GM18505 (cell line): ENCODE measurements around the gene ERC2.

Experiments
- ATAC-seq: cut with Tn5 transposase; IDR thresholded peaks from one replicate; pipeline ENCODE4 v1.9.1; 2021; ENCODE audit not compliant: unreplicated experiment
- POLR2A ChIP-seq: IDR thresholded peaks from 4 replicates; pipeline ENCODE4 v1.6.1; 2011; ENCODE audit warnings: borderline replicate concordance; ENCODE audit not compliant: insufficient read depth, insufficient read length; ENCODE audit errors: extremely low read depth

Gene ERC2

DNA sequence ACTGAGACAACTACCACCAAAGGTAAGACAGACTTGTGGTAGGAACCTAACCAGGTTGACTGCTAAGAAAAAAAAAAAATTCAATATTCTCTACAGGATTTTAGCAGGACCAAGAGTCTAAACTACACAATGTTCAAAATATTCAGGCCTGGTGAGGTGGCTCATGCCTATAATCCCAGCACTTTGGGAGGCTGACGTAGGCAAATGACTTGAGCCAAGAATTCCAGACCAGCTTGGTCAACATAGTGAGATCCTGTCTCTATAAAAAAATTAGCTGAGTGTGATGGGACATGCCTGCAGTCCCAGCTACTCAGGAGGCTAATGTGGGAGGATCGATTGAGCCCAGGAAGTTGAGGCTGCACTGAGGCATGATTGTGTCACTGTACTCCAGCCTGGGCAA lies 639.6 kb downstream of the ERC2 start:
- TF ChIP-seq POLR2A: no peak
- ATAC-seq: no peak

DNA sequence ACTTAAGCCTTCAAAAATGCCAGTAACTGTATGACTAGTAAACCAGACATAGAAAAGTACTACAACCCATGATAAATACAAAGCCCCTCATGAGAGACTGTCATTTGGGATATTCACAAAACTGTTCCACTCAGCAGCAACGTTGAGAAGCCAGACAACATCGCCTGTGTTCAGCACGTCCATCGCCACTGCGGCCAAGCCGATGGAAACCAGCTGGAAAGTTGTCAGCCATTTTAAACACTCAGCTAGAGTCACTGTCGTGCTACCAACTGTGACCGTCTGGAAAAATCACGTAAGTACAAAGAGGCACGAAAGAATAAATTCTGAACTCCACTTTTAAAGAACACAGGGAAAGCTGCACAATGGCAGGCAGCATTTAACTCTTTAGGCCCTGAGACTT lies 640.5 kb downstream of the ERC2 start:
- TF ChIP-seq POLR2A: no peak
- no peak for ATAC-seq

DNA sequence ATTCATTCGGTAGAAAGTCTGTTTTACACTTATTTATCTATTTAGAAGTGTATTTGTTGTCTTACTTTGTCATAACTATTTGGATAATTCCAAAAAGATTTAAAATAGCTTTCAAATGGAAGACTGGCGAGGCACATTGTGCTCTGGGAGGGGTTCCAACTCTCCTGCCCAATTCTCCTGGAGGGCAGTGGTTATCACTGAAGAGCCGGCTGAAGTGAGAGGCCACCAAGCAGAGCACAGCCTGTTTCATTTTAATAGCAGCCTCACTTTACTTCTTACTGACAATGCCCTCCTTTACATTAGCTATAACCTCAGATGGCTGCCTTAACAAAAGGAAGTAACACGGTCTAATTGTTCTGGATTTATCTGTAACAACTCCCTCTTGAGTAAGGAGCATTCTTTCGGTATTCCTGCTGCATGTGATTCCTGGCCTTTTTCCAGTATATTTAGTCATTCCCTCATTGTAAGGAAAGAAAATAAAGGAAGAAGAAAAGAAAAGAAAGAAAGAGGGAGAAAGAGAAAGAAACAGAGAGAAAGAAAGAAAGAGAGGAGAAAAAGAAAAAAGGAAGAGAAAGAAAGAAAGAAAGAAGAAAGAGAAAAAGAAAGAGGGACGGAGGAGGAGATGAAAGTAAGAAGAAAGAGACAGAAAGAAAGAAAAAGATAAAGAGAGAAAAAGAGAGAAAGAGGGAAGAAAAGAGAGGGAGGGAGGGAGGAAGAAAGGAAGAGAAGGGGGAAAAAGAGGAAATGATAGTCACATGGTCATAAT lies 641.4 kb downstream of the ERC2 start:
- ATAC-seq: no peak
- no peak for TF ChIP-seq POLR2A

DNA sequence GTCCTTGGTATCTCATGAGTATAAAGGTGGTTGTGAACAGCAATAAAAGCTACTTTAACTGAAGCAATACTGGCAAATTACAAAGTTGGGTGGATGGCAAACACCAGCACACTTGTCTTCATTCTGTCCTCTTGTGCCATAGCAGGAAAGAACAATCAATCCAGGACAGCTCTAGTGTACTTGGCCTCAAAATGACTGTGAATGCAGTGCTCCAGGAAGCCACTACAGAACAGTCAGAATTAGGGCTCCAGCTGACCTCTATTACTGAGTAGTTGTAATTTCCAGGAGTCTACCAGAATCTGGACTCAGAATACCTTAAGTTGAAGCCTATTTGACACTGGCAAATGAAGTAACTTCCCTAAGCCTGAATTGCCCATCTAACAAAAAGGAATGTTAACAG lies 642.2 kb downstream of the ERC2 start:
- no peak for ATAC-seq
- no peak for TF ChIP-seq POLR2A

DNA sequence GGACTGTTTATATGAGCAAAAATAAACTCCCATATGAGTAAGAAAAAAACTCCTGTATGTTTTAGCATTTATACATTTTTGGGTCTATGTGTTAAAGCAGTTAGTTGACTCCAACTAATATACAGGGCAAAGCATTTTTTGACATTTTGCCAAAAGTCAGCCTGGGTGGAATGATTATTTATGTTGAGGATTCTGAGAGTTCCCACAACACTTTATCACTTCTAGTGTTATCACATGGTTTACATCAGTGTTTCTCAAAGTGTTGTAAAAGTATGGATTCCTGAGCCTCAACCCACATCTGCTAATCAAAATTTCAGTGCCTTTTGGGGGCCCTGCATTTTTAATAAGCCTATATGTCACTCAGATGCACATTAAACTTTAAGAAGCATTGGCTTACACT lies 643.9 kb downstream of the ERC2 start:
- TF ChIP-seq POLR2A: no peak
- no peak for ATAC-seq

DNA sequence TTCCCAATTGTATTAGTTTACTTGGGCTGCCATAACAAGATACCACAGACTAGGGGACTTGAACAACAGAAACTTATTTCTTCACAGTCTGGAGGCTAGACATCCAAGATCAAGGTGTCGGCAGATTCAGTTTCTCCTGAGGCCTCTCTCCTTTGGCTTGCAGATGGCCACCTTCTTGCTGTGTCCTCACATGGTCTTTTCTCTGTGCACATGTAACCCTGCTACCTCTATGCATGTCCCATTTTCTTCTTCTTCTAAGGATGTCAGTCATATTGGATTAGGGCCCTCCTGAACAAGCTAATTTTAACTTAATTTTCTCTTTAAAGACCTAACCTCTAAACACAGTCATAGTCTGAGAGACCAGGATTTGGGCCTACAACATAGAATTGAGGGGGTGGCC lies 644.4 kb downstream of the ERC2 start:
- ATAC-seq: no peak
- TF ChIP-seq POLR2A: no peak

DNA sequence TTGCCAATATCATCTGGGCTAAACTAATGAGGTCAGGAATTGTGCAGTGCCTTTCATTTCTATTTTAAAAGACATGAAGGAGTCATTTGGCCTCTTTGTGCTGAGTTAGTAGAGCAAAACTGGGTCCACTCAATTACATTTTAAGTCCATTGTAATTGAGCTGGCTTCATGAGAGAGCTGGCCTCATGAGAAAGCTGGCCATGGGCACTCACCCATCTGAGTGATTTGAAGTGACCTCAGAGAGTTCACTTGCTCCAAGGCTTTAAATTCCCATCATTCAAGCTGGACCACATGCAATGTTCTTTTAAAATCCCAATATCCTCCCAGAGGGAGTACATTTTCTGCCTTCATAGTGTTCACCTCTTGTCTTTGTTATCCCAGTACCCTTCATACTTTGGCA lies 645.3 kb downstream of the ERC2 start:
- TF ChIP-seq POLR2A: no peak
- ATAC-seq: no peak

DNA sequence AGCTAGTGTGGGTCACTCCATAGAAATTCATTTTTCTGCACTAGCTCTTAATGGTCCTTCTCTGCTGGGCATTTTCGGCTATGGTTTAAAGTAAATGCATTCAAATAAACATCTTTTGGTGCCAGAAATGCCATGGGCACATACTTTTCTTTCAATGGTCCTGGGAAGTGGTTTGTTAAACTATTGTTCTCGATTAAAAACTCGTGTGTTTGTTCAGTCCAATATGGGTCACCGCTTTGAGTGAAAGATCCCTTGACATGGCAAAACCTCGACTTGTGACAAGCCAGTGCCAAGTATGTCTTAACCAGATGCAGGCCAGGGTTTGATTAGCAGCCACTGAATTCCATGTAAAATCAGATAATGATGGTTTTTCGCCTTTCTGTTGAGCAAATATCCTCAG lies 649.3 kb downstream of the ERC2 start:
- TF ChIP-seq POLR2A: no peak
- no peak for ATAC-seq

DNA sequence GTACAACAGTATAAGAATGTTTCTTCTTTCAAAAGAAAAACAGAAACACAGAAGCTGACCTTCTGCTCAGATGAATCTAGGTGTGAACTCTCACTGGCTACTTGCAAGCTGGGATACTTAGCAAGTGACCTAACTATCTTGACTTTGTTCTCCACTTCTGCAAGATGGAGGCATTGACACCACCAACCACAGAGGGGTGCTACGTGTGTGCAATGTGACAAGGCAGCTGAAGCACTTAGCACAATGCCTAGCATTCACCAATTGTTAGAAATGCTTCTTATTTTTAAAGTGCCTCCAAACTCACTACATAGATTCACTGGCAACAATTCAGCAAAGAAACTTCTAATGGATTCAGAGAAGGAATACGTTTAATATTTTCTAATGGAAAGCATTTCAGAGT lies 649.8 kb downstream of the ERC2 start:
- no peak for TF ChIP-seq POLR2A

DNA sequence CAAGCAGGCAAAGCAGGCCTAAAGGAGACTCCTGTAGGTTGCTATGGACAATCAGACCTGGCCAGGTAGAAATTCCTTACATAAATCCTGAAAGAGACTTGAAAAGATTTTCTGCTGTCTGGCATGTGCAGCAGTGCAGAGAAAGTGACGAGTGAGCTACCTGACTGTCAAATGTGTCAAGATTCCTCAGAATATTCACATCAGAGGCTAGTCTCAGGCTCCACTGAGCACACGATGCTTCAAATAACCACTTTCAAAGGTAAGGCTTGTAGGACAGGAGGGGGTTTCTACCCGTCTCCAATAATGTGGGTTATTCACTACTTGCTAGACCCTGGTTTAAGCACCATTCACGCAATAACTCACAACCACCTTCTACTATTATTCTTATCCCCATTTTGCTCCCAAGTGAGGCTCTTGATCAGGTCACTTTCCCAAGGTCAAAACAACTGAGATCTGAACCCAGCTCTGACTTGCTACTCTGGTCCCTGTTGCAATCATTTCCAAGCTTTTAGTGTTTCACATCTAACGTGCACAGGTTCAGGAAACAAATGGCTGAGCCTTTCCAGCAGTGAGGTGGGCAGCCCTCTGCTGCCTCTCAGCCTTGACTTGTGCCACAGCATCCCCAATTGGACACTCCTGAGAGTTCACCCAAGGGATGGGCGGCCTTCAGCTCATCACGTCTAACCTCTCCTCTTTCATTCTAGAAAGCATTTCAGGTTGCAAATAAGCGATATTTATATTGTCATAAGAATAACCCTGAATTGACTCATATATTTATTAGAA lies 651.3 kb downstream of the ERC2 start:
- TF ChIP-seq POLR2A: no peak
- ATAC-seq: no peak

More for the DNA sequence above, 649.8 kb downstream of the ERC2 start:
- no peak for ATAC-seq

DNA sequence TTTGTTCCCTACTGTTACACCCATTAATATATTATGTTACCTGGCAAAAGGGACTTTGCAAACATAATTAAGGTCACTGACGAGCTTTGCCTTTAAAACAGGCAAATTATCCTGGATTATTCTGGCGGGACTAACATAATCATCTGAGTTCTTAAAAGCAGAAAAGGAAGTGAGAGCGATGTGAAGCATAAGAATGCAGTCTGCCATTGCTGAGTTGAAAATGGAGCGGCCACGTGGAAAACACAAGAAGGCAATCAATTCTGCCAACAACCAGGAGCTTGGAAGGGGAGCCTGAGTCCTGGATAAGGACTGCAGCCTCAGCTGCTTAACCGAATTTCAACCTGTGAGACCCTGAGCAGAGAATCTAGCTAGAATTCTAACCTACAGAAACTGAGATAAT lies 653.0 kb downstream of the ERC2 start:
- no peak for ATAC-seq
- no peak for TF ChIP-seq POLR2A

DNA sequence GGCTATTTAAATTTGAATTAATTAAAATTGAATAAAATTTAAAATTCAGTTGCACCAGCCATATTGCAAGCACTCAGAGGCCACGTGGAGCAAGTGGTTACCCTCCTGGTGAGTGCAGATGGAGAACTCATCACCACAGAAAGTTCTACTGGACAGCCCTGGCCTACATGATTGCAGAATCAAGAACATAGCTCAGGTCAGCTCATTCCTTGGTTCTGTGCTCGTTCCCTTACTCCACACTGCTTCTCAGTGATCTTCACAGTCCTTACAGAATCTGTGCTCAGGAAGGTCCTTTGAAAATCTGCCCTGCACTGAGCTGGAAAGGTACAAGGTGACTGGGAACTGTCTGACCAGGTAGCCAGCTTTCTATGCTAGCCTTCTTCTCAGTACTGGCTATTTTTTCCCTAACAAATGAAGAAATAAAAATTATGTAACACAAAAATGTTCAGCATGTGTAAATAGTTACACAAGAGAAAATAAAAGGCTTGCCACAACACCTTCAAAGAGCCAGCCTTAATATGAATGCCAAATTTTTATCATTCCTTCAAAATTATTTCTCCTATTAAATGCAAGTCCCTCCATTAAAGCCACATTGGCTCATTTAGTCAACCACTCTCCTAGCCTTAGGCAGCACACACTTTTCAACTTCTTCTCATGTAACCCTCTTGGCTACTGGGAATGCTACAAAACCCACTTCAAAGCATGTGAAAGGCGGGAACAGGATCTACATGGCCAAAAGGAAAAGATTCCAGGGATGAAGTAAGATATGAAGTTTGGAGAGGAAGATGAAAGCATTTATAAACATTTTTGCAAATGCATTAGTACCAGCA lies 654.8 kb downstream of the ERC2 start:
- no peak for ATAC-seq
- no peak for TF ChIP-seq POLR2A

DNA sequence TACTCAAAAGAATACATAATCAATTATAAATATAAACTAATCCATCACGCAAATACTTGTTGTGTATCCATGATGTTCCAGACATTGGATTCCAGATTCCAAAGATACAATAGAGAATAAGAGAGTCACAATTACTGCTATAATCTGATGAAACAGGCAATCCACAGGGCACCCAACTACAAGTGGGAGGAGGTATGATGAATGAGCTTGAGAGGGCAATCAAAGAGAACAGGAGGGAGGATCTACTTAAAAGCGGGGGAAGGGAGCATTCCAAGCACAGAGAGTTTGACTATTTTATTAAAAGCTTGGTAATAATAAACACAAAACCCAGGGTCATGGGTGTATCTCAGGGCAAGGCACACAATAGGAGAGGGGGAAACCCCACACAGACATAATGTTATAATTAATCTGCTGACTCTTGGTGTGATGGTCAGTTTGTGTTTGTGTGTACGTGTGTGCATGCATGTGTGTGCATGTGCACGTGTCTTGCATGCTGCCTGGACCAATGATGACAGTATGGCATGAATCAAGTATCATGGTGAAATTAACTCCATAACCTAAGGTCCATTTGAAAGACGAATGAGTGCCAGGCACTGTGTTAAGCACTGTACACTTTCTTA lies 655.8 kb downstream of the ERC2 start:
- no peak for TF ChIP-seq POLR2A
- no peak for ATAC-seq

DNA sequence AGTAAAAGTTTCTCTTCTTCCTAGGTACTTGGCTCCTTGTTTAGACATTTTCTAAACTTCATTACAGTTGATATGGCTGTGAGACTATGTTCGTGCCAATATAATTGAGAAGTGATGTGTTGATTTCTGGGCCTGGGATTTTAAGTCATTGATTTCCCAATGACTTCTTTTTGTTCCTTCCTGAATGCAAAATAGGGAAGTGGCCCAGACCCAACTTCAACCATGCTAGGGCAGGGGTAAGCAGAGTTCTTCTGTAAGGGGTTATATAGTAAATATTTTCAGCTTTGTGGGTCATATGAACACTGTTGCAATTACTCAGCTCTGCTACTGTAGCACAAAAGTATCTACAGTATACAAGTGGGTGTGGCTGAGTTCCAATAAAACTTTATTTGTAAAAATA lies 661.1 kb downstream of the ERC2 start:
- TF ChIP-seq POLR2A: no peak

DNA sequence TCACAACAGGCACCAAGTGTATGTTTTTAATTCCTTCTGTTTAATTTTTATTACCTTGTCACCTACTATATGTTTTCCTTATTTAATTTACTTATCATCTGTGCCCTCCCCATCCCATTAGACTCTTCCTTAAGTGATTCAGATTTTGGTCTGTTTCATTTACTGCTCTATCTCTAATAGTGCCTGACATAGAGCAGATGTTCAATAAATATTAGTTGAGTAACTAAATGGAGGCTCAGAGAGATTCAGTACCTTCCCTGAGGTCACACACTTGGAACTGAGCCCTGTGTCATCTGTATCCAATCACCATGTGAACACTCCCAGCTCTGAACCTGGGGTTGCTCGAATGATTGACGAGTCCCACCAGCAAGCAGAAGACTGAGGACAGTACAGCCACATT lies 663.1 kb downstream of the ERC2 start:
- ATAC-seq: no peak
- TF ChIP-seq POLR2A: no peak

More for the DNA sequence above, 661.1 kb downstream of the ERC2 start:
- ATAC-seq: no peak
